Nephron (organoid): ENCODE results near the gene TMEM135.

ENCODE experiments used
- H3K27ac Mint-ChIP-seq, 3 experiments: 2 replicates each; pipeline ENCODE4 v1.8.0; 2020; ENCODE audit warnings: mixed read lengths in 3 of 3, mild to moderate bottlenecking in 2 of 3, moderate library complexity in 1 of 3
- H3K27me3 Mint-ChIP-seq: 2 replicates; pipeline ENCODE4 v1.8.0; 2021; ENCODE audit warnings: low read depth, mild to moderate bottlenecking, moderate library complexity, mixed read lengths
- H3K36me3 Mint-ChIP-seq: 2 replicates; pipeline ENCODE4 v1.8.0; 2020; ENCODE audit warnings: low read depth, mixed read lengths
- H3K4me1 Mint-ChIP-seq: 2 replicates; pipeline ENCODE4 v1.8.0; 2020; ENCODE audit warnings: mixed read lengths
- H3K4me3 Mint-ChIP-seq, 3 experiments: 2 replicates each; pipeline ENCODE4 v1.8.0; 2020; ENCODE audit warnings: mild to moderate bottlenecking in 3 of 3, mixed read lengths in 3 of 3, moderate library complexity in 2 of 3
- H3K9me3 Mint-ChIP-seq: 2 replicates; pipeline ENCODE4 v1.8.0; 2020; ENCODE audit warnings: mixed read lengths
- CTCF ChIP-seq, 3 experiments: fragments of 200-600 bp; sonication (generic); IDR thresholded peaks; one replicate each; pipeline ENCODE4 v1.5.0; 2021; ENCODE audit warnings: antibody characterized with exemption in 3 of 3; ENCODE audit not compliant: unreplicated experiment in 3 of 3

The TMEM135 gene

GRCh38 chr11:87239001-87239400, 201.3 kb downstream of the TMEM135 start:
- no peak overlapping the region for H3K27ac Mint-ChIP-seq
- no peak overlapping the region for H3K4me3 Mint-ChIP-seq
- H3K36me3 Mint-ChIP-seq: peaks cover 18% of the 10 kb centered on the region
- TF ChIP-seq CTCF (IDR thresholded peaks at IDR 0.05; ENCODE audit: unreplicated experiment in 3 of 3): no peak
- peaks cover 2% of the 10 kb centered on the region for H3K9me3 Mint-ChIP-seq
- no peaks in the 10 kb centered on the region for H3K27me3 Mint-ChIP-seq
- no peaks in the 10 kb centered on the region for H3K4me1 Mint-ChIP-seq

GRCh38 chr11:87239531-87239930, 201.8 kb downstream of the TMEM135 start:
- Mint-ChIP-seq H3K9me3 (no peaks in the 10 kb centered on the region), H3K36me3 (peaks cover 18% of the 10 kb centered on the region), H3K27me3 (no peaks in the 10 kb centered on the region), H3K4me3 (no peak overlapping the region), H3K27ac (no peak overlapping the region), H3K4me1 (no peaks in the 10 kb centered on the region)
- TF ChIP-seq CTCF (IDR thresholded peaks at IDR 0.05; ENCODE audit: unreplicated experiment in 3 of 3): no peak

GRCh38 chr11:87251560-87251959, 213.8 kb downstream of the TMEM135 start:
- peaks cover 18% of the 10 kb centered on the region for H3K36me3 Mint-ChIP-seq
- peak overlapping the region in 2 of 3 experiments; percentile 24 to 36 for H3K27ac Mint-ChIP-seq
- no peak for TF ChIP-seq CTCF (IDR thresholded peaks at IDR 0.05; ENCODE audit: unreplicated experiment in 3 of 3)
- H3K9me3 Mint-ChIP-seq: peaks cover 20% of the 10 kb centered on the region
- no peaks in the 10 kb centered on the region for H3K27me3 Mint-ChIP-seq
- H3K4me1 Mint-ChIP-seq: peaks cover 7% of the 10 kb centered on the region
- no peak overlapping the region for H3K4me3 Mint-ChIP-seq

GRCh38 chr11:87252869-87253268, 215.1 kb downstream of the TMEM135 start:
- Mint-ChIP-seq H3K27ac (no peak overlapping the region), H3K36me3 (peaks cover 11% of the 10 kb centered on the region), H3K9me3 (peaks cover 19% of the 10 kb centered on the region), H3K27me3 (no peaks in the 10 kb centered on the region), H3K4me3 (no peak overlapping the region), H3K4me1 (peaks cover 7% of the 10 kb centered on the region)
- TF ChIP-seq CTCF (IDR thresholded peaks at IDR 0.05; ENCODE audit: unreplicated experiment in 3 of 3): no peak

GRCh38 chr11:87254562-87254961, 216.8 kb downstream of the TMEM135 start:
- peaks cover 21% of the 10 kb centered on the region for H3K4me1 Mint-ChIP-seq
- no peak overlapping the region for H3K4me3 Mint-ChIP-seq
- H3K27me3 Mint-ChIP-seq: no peaks in the 10 kb centered on the region
- peak overlapping the region; percentile 17 to 88 (median 74) for H3K27ac Mint-ChIP-seq
- TF ChIP-seq CTCF (IDR thresholded peaks at IDR 0.05; ENCODE audit: unreplicated experiment in 3 of 3): no peak
- no peaks in the 10 kb centered on the region for H3K36me3 Mint-ChIP-seq
- peaks cover 4% of the 10 kb centered on the region for H3K9me3 Mint-ChIP-seq

GRCh38 chr11:87255589-87255988, 217.9 kb downstream of the TMEM135 start:
- Mint-ChIP-seq H3K27ac (peak overlapping the region in 2 of 3 experiments; percentile 10 to 88), H3K4me3 (no peak overlapping the region), H3K27me3 (no peaks in the 10 kb centered on the region), H3K36me3 (no peaks in the 10 kb centered on the region), H3K9me3 (peaks cover 3% of the 10 kb centered on the region), H3K4me1 (peaks cover 29% of the 10 kb centered on the region)
- TF ChIP-seq CTCF (IDR thresholded peaks at IDR 0.05; ENCODE audit: unreplicated experiment in 3 of 3): no peak
